Astrocyte (in vitro differentiated cells and primary cell): Measurements from ENCODE around the gene RASGRF2. TPM values are rescaled to one million over a fixed set of nuclear protein-coding genes. Genes with fewer than 3 reads are reported as not detected.

ENCODE experiments used
- DNase-seq: peaks from one replicate; pipeline ENCODE4 v3.0.0-alpha.2; 2010; ENCODE audit warnings: low read depth
- FAIRE-seq: peaks from 2 replicates; lab custom pipeline; 2011; peaks lifted over from hg19 to GRCh38; lab: Jason Lieb, UNC
- H2AFZ ChIP-seq: 2 replicates; pipeline ENCODE4 v1.6.0; 2012; ENCODE audit warnings: low read depth, low read length, inconsistent platforms
- H3K27ac ChIP-seq: 2 replicates; pipeline ENCODE4 v1.5.1; 2011; ENCODE audit warnings: low read depth, low read length, inconsistent platforms
- H3K27me3 ChIP-seq: 2 replicates; pipeline ENCODE4 v1.6.0; 2011; ENCODE audit warnings: low read length, inconsistent platforms; ENCODE audit not compliant: insufficient read depth
- H3K36me3 ChIP-seq: 2 replicates; pipeline ENCODE4 v1.5.1; 2011; ENCODE audit warnings: low read length, inconsistent platforms; ENCODE audit not compliant: insufficient read depth
- H3K4me1 ChIP-seq: 2 replicates; pipeline ENCODE4 v1.5.1; 2011; ENCODE audit warnings: low read length, inconsistent platforms; ENCODE audit not compliant: insufficient read depth
- H3K4me2 ChIP-seq: 2 replicates; pipeline ENCODE4 v1.6.0; 2012; ENCODE audit warnings: low read length, inconsistent platforms
- H3K4me3 ChIP-seq: 2 replicates; pipeline ENCODE4 v1.5.1; 2011; ENCODE audit warnings: low read depth, mild to moderate bottlenecking, low read length, inconsistent platforms; ENCODE audit not compliant: insufficient read depth
- H3K79me2 ChIP-seq: 2 replicates; pipeline ENCODE4 v1.6.0; 2012; ENCODE audit warnings: mild to moderate bottlenecking, low read length, inconsistent platforms; ENCODE audit not compliant: insufficient read depth
- H3K9ac ChIP-seq: 2 replicates; pipeline ENCODE4 v1.6.0; 2012; ENCODE audit warnings: mild to moderate bottlenecking, low read length, inconsistent platforms
- H3K9me3 ChIP-seq: 2 replicates; pipeline ENCODE4 v1.5.1; 2012; ENCODE audit warnings: low read depth, mild to moderate bottlenecking, low read length, inconsistent platforms; ENCODE audit not compliant: insufficient read depth
- H4K20me1 ChIP-seq: 2 replicates; pipeline ENCODE4 v1.6.0; 2012; ENCODE audit warnings: low read length, inconsistent platforms; ENCODE audit not compliant: insufficient read depth
- H3K27ac Mint-ChIP-seq: one replicate; pipeline ENCODE4 v1.8.0; 2021; ENCODE audit warnings: mild to moderate bottlenecking, mixed read lengths; ENCODE audit not compliant: unreplicated experiment
- H3K27me3 Mint-ChIP-seq: one replicate; pipeline ENCODE4 v1.8.0; 2021; ENCODE audit warnings: low read depth, mixed read lengths; ENCODE audit not compliant: unreplicated experiment
- H3K36me3 Mint-ChIP-seq: one replicate; pipeline ENCODE4 v1.8.0; 2021; ENCODE audit warnings: low read depth, mixed read lengths; ENCODE audit not compliant: unreplicated experiment
- H3K4me1 Mint-ChIP-seq: one replicate; pipeline ENCODE4 v1.8.0; 2021; ENCODE audit warnings: low read depth, mixed read lengths; ENCODE audit not compliant: unreplicated experiment
- H3K4me3 Mint-ChIP-seq: one replicate; pipeline ENCODE4 v1.8.0; 2021; ENCODE audit warnings: mild to moderate bottlenecking, moderate library complexity, mixed read lengths; ENCODE audit not compliant: unreplicated experiment
- H3K9me3 Mint-ChIP-seq: one replicate; pipeline ENCODE4 v1.8.0; 2021; ENCODE audit warnings: mild to moderate bottlenecking, mixed read lengths; ENCODE audit not compliant: unreplicated experiment
- CTCF ChIP-seq: IDR thresholded peaks from 2 replicates; pipeline ENCODE4 v1.5.1; 2011; ENCODE audit warnings: low read depth, mild to moderate bottlenecking, inconsistent platforms, low read length, moderate library complexity; ENCODE audit not compliant: insufficient read depth
- EZH2 ChIP-seq: IDR thresholded peaks from 2 replicates; pipeline ENCODE4 v1.6.1; 2012; ENCODE audit warnings: mild to moderate bottlenecking, low read length, inconsistent platforms; ENCODE audit not compliant: insufficient read depth
- total RNA-seq: library from RNA; stranded (reverse); gene quantifications from 2 replicates; pipeline ENCODE4 v1.2.1, GENCODE V29; 2021

RASGRF2 gene
- total RNA-seq, 1 donor from 2014 or later, result 8.0 TPM

- H3K27me3 Mint-ChIP-seq, result peaks cover 5% of the 10 kb centered on the region
- peaks cover 2% of the 10 kb centered on the region for H3K9me3 Mint-ChIP-seq
- H3K36me3 ChIP-seq, result no peaks in the 10 kb centered on the region
- H3K9ac ChIP-seq, result no peak overlapping the region
- FAIRE-seq (no peak), DNase-seq (no peak)
- no peaks in the 10 kb centered on the region for H3K79me2 ChIP-seq
- no peaks in the 10 kb centered on the region for H3K9me3 ChIP-seq
- H3K36me3 Mint-ChIP-seq, result peaks cover 8% of the 10 kb centered on the region
- H3K4me2 ChIP-seq, result no peak overlapping the region
- H3K27ac ChIP-seq, result no peak overlapping the region
- no peaks in the 10 kb centered on the region for H4K20me1 ChIP-seq
- H3K4me3 Mint-ChIP-seq, result no peak overlapping the region
- H2AFZ ChIP-seq, result no peak overlapping the region
- no peaks in the 10 kb centered on the region for H3K27me3 ChIP-seq
- no peaks in the 10 kb centered on the region for H3K4me1 ChIP-seq
- H3K4me1 Mint-ChIP-seq, result no peaks in the 10 kb centered on the region
- no peak for TF ChIP-seq CTCF
- TF ChIP-seq EZH2, result no peak
- no peak overlapping the region for H3K27ac Mint-ChIP-seq
- H3K4me3 ChIP-seq, result no peak overlapping the region
These were observed 249.2 kb downstream of the RASGRF2 start for GRCh38 chr5:81209386-81209785.

- Histone ChIP-seq H3K79me2 (no peaks in the 10 kb centered on the region), H2AFZ (no peak overlapping the region), H3K27me3 (no peaks in the 10 kb centered on the region), H3K9me3 (no peaks in the 10 kb centered on the region), H3K9ac (no peak overlapping the region), H3K4me3 (no peak overlapping the region), H4K20me1 (no peaks in the 10 kb centered on the region), H3K36me3 (no peaks in the 10 kb centered on the region), H3K4me1 (no peaks in the 10 kb centered on the region), H3K27ac (no peak overlapping the region), H3K4me2 (no peak overlapping the region)
- DNase-seq (no peak), FAIRE-seq (no peak)
- H3K4me1 Mint-ChIP-seq, result no peaks in the 10 kb centered on the region
- TF ChIP-seq CTCF, result no peak
- no peak for TF ChIP-seq EZH2
- peaks cover 2% of the 10 kb centered on the region for H3K9me3 Mint-ChIP-seq
- peaks cover 8% of the 10 kb centered on the region for H3K36me3 Mint-ChIP-seq
- H3K27me3 Mint-ChIP-seq, result peaks cover 5% of the 10 kb centered on the region
- H3K27ac Mint-ChIP-seq, result no peak overlapping the region
- no peak overlapping the region for H3K4me3 Mint-ChIP-seq
These were observed 249.8 kb downstream of the RASGRF2 start for GRCh38 chr5:81209869-81210493.

- H3K27me3 ChIP-seq, result no peaks in the 10 kb centered on the region
- peaks cover 5% of the 10 kb centered on the region for H3K27me3 Mint-ChIP-seq
- H3K36me3 ChIP-seq, result no peaks in the 10 kb centered on the region
- H3K27ac Mint-ChIP-seq, result no peak overlapping the region
- no peak overlapping the region for H3K9ac ChIP-seq
- H3K9me3 ChIP-seq, result no peaks in the 10 kb centered on the region
- H3K79me2 ChIP-seq, result no peaks in the 10 kb centered on the region
- H3K4me3 ChIP-seq, result no peak overlapping the region
- H3K4me3 Mint-ChIP-seq, result no peak overlapping the region
- no peak overlapping the region for H3K4me2 ChIP-seq
- H3K9me3 Mint-ChIP-seq, result peaks cover 2% of the 10 kb centered on the region
- H4K20me1 ChIP-seq, result no peaks in the 10 kb centered on the region
- TF ChIP-seq CTCF, result no peak
- no peak for TF ChIP-seq EZH2
- H3K36me3 Mint-ChIP-seq, result peaks cover 8% of the 10 kb centered on the region
- no peak overlapping the region for H2AFZ ChIP-seq
- no peaks in the 10 kb centered on the region for H3K4me1 ChIP-seq
- H3K27ac ChIP-seq, result no peak overlapping the region
- DNase-seq (no peak), FAIRE-seq (no peak)
- H3K4me1 Mint-ChIP-seq, result no peaks in the 10 kb centered on the region
These were observed 252.1 kb downstream of the RASGRF2 start for GRCh38 chr5:81212211-81212751.
